T1000 (cell line): Measurements from ENCODE around the gene TRMT1.
A peak's percentile ranks its signal among the peaks of the same experiment; 100 is the strongest.

Source experiments
- DNase-seq: peaks from one replicate; lab custom pipeline; 2025; ENCODE audit warnings: mixed read lengths; lab: John Stamatoyannopoulos, UW

The TRMT1 gene

GRCh38 chr19:13070425-13071140, 46.0 kb downstream of the TRMT1 start:
- no peak for DNase-seq

GRCh38 chr19:13069415-13070359, 46.9 kb downstream of the TRMT1 start:
- no peak for DNase-seq

DNA sequence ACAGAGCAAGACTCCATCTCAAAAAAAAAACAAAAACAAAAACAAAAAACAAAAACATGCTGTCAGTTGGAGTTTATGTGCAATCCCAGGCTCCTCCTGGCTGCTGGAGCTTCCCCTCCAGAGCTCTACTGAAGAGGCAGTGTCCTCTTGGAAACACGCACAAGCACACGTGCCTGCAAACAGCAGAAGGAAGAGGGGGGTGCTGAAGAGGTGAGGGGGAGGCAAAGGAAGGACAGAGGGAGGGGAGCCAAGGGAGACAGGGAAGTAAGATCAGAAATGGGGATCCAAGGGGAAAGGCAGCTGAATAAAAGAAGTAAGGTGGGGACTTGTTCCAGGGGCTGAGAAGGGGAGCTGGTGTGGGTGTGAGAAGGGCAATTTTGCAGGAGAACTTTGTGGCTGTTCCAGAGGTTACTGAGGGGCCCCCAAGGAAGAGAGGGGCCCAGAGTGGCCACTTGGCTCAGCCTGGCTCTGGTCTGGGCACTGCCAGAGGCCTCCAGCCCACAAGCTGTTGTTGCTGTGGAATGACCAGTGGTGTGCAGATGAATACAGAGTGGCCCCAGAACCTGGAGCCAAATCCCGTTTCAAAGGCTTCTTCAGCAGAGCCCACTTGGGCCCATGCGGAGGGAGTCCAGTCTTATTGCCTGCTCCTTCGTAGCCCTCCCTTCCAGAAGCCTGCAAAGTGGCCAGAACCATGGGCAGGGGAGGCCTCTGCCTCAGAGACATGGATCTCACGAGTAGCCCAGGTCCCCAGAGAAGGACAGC, 48.3 kb downstream of the TRMT1 start:
- no peak for DNase-seq

DNA sequence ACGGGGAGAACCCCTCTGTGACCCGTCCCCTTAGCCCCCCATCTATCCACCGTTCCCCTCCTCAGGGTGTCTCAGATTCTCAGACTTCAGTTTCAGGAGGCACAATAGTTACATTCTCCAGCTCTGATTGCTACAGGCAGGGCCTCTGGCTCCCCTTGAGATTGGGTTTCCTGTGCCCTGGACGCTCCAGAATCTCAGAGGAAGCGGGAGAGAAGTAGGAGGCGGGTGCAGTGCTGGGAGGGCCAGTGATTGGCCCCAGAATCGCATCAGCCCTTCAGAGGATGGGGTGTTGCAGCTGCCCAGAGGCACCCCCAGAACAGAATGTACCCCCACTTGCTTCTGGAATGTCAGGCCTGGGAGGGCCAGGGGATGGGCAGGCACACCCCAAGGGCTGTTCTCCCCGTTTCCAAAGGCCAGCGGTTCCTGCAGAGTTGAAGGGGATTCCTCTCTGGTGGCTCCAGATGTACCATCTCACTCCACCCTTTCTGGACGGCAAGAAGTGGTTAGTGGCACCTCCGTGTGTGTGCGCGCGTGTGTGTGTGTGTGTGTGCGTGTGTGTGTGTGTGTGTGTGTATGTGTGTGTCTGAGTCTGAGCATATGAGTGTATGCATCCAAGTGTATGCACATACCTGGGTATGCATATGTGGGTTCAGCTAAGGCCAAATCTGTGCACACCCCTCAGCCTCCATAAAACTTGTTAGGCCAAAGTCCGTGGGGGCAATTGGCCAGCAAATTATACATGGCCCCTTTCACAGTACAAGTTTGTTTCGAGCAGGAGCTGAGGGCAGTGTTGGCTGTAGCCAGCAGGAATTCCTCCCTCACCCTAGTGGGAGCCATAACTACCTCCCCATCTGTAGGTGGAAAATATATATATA, 49.4 kb downstream of the TRMT1 start:
- DNase-seq = no peak

DNA sequence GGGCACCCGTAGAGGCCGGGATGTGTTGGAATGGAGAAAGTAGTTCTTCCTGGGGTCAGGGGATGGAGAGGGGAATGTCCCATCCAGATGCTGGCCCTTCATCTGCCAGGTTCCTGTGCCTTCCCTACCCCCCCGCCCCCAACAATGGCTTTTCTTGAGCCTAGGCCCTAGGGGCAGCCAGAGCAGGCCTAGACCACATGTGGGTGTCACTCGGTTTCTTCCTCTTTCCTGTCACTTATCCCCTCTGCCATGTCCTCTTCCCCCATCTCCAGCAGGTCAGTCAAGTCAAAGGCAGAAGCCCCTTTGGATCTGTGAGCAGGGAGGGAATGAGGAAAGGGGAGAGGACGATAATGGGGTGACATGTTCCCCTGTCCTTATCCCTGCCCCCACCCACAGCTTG, 50.3 kb downstream of the TRMT1 start:
- no peak for DNase-seq

DNA sequence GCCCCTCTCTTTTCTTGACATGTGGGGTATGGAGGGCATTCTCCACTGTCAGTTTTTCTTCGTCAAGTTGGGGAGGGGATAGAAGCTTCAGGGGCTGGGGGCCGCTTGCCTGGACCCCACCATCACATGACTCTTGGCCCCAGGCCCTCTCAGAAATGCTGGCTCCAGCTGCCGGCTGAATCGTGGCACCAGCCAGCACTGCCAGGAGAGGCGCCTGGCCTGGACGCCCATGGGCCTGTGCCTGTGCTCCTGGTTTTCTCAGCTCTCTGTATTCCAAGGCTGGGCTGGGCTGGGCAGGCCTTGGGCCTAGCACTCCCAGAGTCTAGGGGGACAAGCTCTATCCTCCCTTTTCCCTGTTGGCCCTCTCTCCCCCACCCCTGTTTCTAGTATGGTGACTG, 52.4 kb downstream of the TRMT1 start:
- no peak for DNase-seq

GRCh38 chr19:13063461-13064091, 53.0 kb downstream of the TRMT1 start:
- no peak for DNase-seq

- DNase-seq = no peak
Observed at GRCh38 chr19:13062317-13062716, 54.2 kb downstream of the TRMT1 start.

GRCh38 chr19:13060964-13061927, 55.3 kb downstream of the TRMT1 start:
- peak; percentile 66 for DNase-seq

DNA sequence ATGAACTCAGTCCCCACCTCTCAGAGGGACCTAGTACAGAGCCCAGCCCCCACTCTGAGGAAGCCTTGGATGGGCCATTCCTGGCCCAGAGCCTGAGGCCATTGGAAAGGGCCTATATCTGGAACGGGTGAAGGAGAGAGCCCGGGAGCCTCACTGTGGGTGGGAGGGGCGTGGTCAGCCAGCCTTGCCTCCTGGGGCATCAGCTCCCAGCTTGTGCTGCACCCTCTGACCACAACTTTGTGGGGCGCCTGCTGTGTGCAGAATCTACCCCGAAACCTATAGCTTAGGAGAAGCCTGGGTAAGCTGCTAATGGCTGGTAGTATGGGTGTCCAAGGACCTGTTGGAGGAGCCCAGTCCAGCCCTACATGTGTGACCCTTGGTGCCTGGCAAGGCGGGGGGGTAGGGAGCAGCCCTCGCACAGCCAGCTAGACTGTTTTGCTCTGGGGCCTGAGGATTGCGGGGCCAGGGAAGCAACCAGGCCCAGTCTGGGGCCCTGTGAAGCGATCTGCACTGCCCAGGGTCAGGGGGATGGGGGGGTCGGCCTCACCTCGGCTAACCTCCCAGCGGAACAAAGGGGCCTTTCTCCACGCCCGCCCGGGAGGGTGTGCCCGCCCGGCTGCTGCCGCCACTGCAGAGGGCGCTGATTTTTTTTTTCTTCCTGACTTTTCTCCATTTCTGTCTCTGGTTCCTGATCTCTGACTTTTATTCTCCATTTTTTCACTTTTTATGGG, 56.1 kb downstream of the TRMT1 start:
- no peak for DNase-seq

DNA sequence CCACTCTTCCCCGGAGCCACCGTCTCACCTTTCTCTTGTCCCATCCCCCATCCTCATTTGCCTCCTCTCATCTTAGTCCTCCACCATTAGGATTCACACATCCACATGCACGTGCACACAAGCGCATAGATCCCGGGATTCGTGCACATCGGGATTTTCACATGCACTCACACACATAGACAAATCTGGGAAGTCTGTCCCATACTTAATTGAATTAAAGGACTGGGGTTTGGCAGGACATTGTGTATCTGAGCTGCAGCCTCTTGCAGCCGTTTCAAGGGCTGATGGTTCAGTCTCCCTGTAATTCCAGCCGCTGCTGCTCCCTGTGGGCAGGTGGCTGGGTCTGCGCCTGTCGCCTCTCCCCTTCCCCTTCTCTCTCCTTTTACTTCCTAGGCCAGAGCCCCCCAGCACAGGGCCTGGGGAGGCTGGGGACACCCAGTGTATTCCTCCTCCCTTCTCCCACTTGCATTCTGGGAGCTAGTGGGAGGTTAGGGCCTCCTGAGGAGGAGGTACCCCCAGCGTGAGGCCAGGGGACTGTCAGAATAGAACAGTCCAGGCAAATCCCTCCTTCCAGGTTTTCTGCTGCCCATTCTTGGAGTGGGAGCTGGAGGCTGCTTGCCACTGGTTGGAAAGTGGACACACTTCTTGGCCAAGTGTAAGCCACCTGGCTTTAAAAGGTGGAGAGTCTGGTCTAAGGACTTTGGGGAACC, 57.4 kb downstream of the TRMT1 start:
- no peak for DNase-seq

DNA sequence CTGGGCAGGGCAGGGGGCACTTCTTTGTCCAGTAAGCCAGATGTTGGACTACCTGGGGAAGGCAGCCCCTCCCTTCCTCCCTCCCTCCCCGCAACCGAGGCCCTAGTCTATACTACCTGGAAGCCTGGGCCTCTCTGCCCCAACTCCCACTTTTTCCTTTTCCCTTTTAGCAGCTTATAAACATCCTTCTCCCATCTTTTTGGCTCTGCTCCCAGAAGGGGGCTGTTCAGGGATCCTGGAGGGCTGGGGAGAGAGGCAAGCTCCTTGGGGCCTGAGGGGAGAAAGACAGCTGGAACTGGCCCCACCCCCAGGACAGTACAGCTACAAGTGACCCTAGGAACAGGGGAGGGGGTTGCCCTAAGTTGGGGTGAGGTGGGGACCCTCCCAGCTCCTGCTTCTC, 58.8 kb downstream of the TRMT1 start:
- DNase-seq = no peak

DNA sequence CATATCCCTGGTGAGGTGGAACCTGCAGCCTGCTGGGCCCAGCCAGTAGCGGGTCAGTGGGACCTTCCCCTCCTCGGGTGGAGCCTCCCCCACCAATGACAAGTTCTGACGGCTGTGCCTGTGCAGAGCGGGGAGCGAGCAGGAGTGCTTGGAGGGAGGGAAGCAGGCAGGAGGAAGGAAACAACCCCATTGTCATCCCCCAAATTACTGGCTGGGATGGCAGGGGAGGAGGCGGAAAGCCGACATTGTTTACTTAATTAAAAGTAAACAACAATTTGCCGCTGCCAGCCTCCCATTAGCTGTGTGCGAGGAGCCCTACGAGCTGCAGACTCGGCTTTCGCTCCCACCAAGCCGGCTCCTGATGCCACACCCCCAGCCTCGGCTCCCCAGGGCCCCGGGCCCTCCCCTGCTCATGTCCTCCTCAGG, 59.4 kb downstream of the TRMT1 start:
- DNase-seq = no peak

GRCh38 chr19:13056052-13056660, 60.4 kb downstream of the TRMT1 start:
- DNase-seq = peak; percentile 56

- DNase-seq = peak; percentile 85
Observed at GRCh38 chr19:13055213-13056051, 61.1 kb downstream of the TRMT1 start.
